H9 (cell line): ENCODE data around the gene MYO15A. TPM values are rescaled to one million over a fixed set of nuclear protein-coding genes. Genes with fewer than 3 reads are reported as not detected.

Source experiments
- DNase-seq: peaks from one replicate; pipeline ENCODE4 v3.0.0-alpha.2; 2017
- H2AFZ ChIP-seq: one replicate; pipeline ENCODE4 v1.6.1; 2013; ENCODE audit warnings: mild to moderate bottlenecking, low read length, control low read depth, moderate library complexity
- H2AK5ac ChIP-seq: 2 replicates; pipeline ENCODE4 v1.6.1; 2013; ENCODE audit warnings: low read length, control low read depth, mixed read lengths; ENCODE audit not compliant: insufficient read length
- H2BK120ac ChIP-seq: one replicate; pipeline ENCODE4 v1.6.1; 2013; ENCODE audit warnings: low read depth, mild to moderate bottlenecking, low read length, control low read depth, inconsistent platforms; ENCODE audit not compliant: poor library complexity, severe bottlenecking
- H2BK12ac ChIP-seq: 2 replicates; pipeline ENCODE4 v1.6.1; 2013; ENCODE audit warnings: low read length, control low read depth, mixed read lengths, low read depth; ENCODE audit not compliant: insufficient read length
- H2BK15ac ChIP-seq: 2 replicates; pipeline ENCODE4 v1.6.1; 2013; ENCODE audit warnings: low read depth, low read length, control low read depth
- H2BK20ac ChIP-seq: one replicate; pipeline ENCODE4 v1.6.1; 2013; ENCODE audit warnings: low read depth, mild to moderate bottlenecking, low read length, control low read depth, inconsistent platforms; ENCODE audit not compliant: poor library complexity, severe bottlenecking
- H2BK5ac ChIP-seq: 2 replicates; pipeline ENCODE4 v1.6.1; 2013; ENCODE audit warnings: low read length, control low read depth, mixed read lengths; ENCODE audit not compliant: insufficient read length
- H3K14ac ChIP-seq: 2 replicates; pipeline ENCODE4 v1.6.1; 2013; ENCODE audit warnings: low read length, control low read depth; ENCODE audit not compliant: insufficient read depth
- H3K18ac ChIP-seq: 2 replicates; pipeline ENCODE4 v1.6.1; 2013; ENCODE audit warnings: low read depth, mild to moderate bottlenecking, mixed read lengths, low read length, control low read depth; ENCODE audit not compliant: insufficient read length
- H3K23ac ChIP-seq: 2 replicates; pipeline ENCODE4 v1.6.1; 2013; ENCODE audit warnings: low read length, control low read depth, mixed read lengths, low read depth; ENCODE audit not compliant: insufficient read length
- H3K23me2 ChIP-seq: 2 replicates; pipeline ENCODE4 v1.6.1; 2013; ENCODE audit warnings: low read depth, mild to moderate bottlenecking, mixed read lengths, low read length, control low read depth; ENCODE audit not compliant: insufficient read length, poor library complexity, severe bottlenecking
- H3K27ac ChIP-seq: 2 replicates; pipeline ENCODE4 v1.5.1; 2013; ENCODE audit warnings: low read length, control low read depth, mixed read lengths, low read depth; ENCODE audit not compliant: insufficient read length
- H3K27me3 ChIP-seq: 2 replicates; pipeline ENCODE4 v1.6.1; 2013; ENCODE audit warnings: low read length, control low read depth, inconsistent platforms; ENCODE audit not compliant: insufficient read depth
- H3K4ac ChIP-seq: 2 replicates; pipeline ENCODE4 v1.6.1; 2013; ENCODE audit warnings: low read depth, mild to moderate bottlenecking, control low read depth, inconsistent platforms, low read length, moderate library complexity
- H3K4me1 ChIP-seq: 2 replicates; pipeline ENCODE4 v1.6.1; 2013; ENCODE audit warnings: low read length, control low read depth, inconsistent platforms; ENCODE audit not compliant: insufficient read depth
- H3K4me2 ChIP-seq: 2 replicates; pipeline ENCODE4 v1.6.1; 2013; ENCODE audit warnings: low read length, control low read depth, mixed read lengths; ENCODE audit not compliant: insufficient read length, insufficient read depth
- H3K56ac ChIP-seq: 2 replicates; pipeline ENCODE4 v1.6.1; 2013; ENCODE audit warnings: low read depth, mild to moderate bottlenecking, mixed read lengths, low read length, control low read depth; ENCODE audit not compliant: insufficient read length
- H3K79me1 ChIP-seq: 2 replicates; pipeline ENCODE4 v1.6.1; 2013; ENCODE audit warnings: low read depth, mild to moderate bottlenecking, moderate library complexity, low read length, control low read depth, inconsistent platforms; ENCODE audit not compliant: insufficient read depth, poor library complexity, severe bottlenecking
- H3K79me2 ChIP-seq: 2 replicates; pipeline ENCODE4 v1.6.1; 2013; ENCODE audit warnings: low read length, control low read depth, inconsistent platforms; ENCODE audit not compliant: insufficient read depth
- H3K9ac ChIP-seq: 2 replicates; pipeline ENCODE4 v1.6.1; 2013; ENCODE audit warnings: low read length, control low read depth, mixed read lengths; ENCODE audit not compliant: insufficient read length; ENCODE audit errors: extremely low read depth
- H3K9me3 ChIP-seq: one replicate; pipeline ENCODE4 v1.6.1; 2013; ENCODE audit warnings: low read depth, low read length, inconsistent platforms; ENCODE audit not compliant: control insufficient read depth
- H3T11ph ChIP-seq: one replicate; pipeline ENCODE4 v1.6.1; 2013; ENCODE audit warnings: mild to moderate bottlenecking, low read length, control low read depth, inconsistent platforms
- H4K20me1 ChIP-seq: one replicate; pipeline ENCODE4 v1.6.1; 2013; ENCODE audit not compliant: control insufficient read depth, insufficient read length, insufficient read depth
- H4K5ac ChIP-seq: 2 replicates; pipeline ENCODE4 v1.6.1; 2013; ENCODE audit warnings: low read depth, mild to moderate bottlenecking, mixed read lengths, low read length, control low read depth; ENCODE audit not compliant: insufficient read length
- H4K8ac ChIP-seq: replicated peaks from 2 replicates; pipeline ENCODE4 v1.6.1; 2013; ENCODE audit warnings: low read length, control low read depth, mixed read lengths, low read depth; ENCODE audit not compliant: insufficient read length
- H4K91ac ChIP-seq: 2 replicates; pipeline ENCODE4 v1.6.1; 2013; ENCODE audit warnings: low read depth, mild to moderate bottlenecking, moderate library complexity, mixed read lengths, low read length, control low read depth; ENCODE audit not compliant: insufficient read length
- H3K27ac Mint-ChIP-seq, 3 experiments: 2 replicates in 2 of 3; 3 replicates in 1 of 3; pipeline ENCODE4 v1.8.0; 2020 to 2021; ENCODE audit warnings: mixed read lengths in 3 of 3, mild to moderate bottlenecking in 1 of 3, moderate library complexity in 1 of 3
- H3K27me3 Mint-ChIP-seq: 2 replicates; pipeline ENCODE4 v1.8.0; 2021; ENCODE audit warnings: low read depth, mild to moderate bottlenecking, moderate library complexity, mixed read lengths
- H3K36me3 Mint-ChIP-seq, 3 experiments: 2 replicates in 2 of 3; 3 replicates in 1 of 3; pipeline ENCODE4 v1.8.0; 2020 to 2021; ENCODE audit warnings: low read depth in 3 of 3, mixed read lengths in 3 of 3; ENCODE audit not compliant: insufficient read depth in 1 of 3
- H3K4me1 Mint-ChIP-seq, 2 experiments: 2 replicates each; pipeline ENCODE4 v1.8.0; 2020; ENCODE audit warnings: mixed read lengths in 2 of 2
- H3K4me3 Mint-ChIP-seq, 2 experiments: 2 replicates in 1 of 2; 3 replicates in 1 of 2; pipeline ENCODE4 v1.8.0; 2020 to 2021; ENCODE audit warnings: mild to moderate bottlenecking in 2 of 2, mixed read lengths in 2 of 2, moderate library complexity in 1 of 2
- H3K9me3 Mint-ChIP-seq, 2 experiments: 2 replicates in 1 of 2; 3 replicates in 1 of 2; pipeline ENCODE4 v1.8.0; 2020; ENCODE audit warnings: mild to moderate bottlenecking in 2 of 2, mixed read lengths in 2 of 2, moderate library complexity in 1 of 2
- CTCF ChIP-seq: fragments of 200-600 bp; sonication (generic); conservative IDR thresholded peaks from 3 replicates; pipeline ENCODE4 v1.8.0; 2021; ENCODE audit warnings: antibody characterized with exemption, mild to moderate bottlenecking
- WGBS: extraction: QIAGEN DNeasy Blood & Tissue Kit; methylation state at CpG from one replicate; pipeline ENCODE4 v1.1.7; 2013; ENCODE audit warnings: missing lambda C conversion rate, low lambda C conversion rate, mixed read lengths; ENCODE audit not compliant: insufficient read length; ENCODE audit errors: extremely low coverage; 5-methylcytosine and 5-hydroxymethylcytosine counted together
- total RNA-seq: library from RNA; stranded (reverse); gene quantifications from 2 replicates; pipeline ENCODE4 v1.2.1, GENCODE V29; 2021

Gene MYO15A
- total RNA-seq, 1 experiment from 2014 or later = 2.5 TPM

DNA sequence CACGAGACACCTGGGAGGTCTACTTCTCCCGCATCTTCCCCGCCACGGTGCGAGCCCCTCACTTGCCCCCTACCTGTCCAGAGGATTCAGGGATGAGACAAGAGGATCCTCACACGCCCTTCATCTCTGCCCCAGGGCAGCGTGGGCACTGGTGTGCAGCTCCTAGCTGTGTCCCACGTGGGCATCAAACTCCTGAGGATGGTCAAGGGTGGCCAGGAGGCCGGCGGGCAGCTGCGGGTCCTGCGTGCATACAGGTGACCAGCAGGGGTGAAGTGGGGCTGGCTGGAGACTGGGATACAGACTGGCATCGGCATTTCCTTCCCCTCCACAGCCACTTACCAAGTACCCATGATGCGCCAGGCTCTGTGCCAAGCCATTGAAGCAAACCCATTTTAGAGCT is 46.6 kb downstream of the MYO15A start:
- Histone ChIP-seq H2BK15ac (no peak overlapping the region), H2BK5ac (no peak overlapping the region), H2BK12ac (no peak overlapping the region), H3K9me3 (no peaks in the 10 kb centered on the region), H3K79me1 (no peaks in the 10 kb centered on the region), H3K9ac (no peak overlapping the region), H3K79me2 (no peaks in the 10 kb centered on the region), H3K23ac (no peak overlapping the region), H3K14ac (no peak overlapping the region), H2AFZ (no peak overlapping the region), H2AK5ac (no peak overlapping the region), H3K4ac (no peak overlapping the region), H4K5ac (no peak overlapping the region), H3K27ac (no peak overlapping the region), H2BK120ac (no peak overlapping the region), H3K56ac (no peak overlapping the region), H3K27me3 (no peaks in the 10 kb centered on the region; the same call in 1 of the 2 replicates), H3K23me2 (no peaks in the 10 kb centered on the region), H3K4me1 (peaks cover 3% of the 10 kb centered on the region), H4K91ac (no peak overlapping the region), H3K4me2 (no peak overlapping the region), H3K18ac (no peak overlapping the region), H4K8ac (no peak overlapping the region), H3T11ph (no peak overlapping the region), H4K20me1 (no peaks in the 10 kb centered on the region), H2BK20ac (no peak overlapping the region)
- H3K27me3 Mint-ChIP-seq = no peaks in the 10 kb centered on the region; the same call in 1 of the 2 replicates
- DNase-seq = no peak
- H3K4me1 Mint-ChIP-seq = peaks cover 25 to 32% of the 10 kb centered on the region in 2 experiments
- no peak overlapping the region for H3K27ac Mint-ChIP-seq
- TF ChIP-seq CTCF = no peak
- WGBS = no CpG with 5 or more reads among the region's 14 CpGs
- H3K4me3 Mint-ChIP-seq = no peak overlapping the region
- H3K36me3 Mint-ChIP-seq = no peaks in the 10 kb centered on the region
- H3K9me3 Mint-ChIP-seq = no peaks in the 10 kb centered on the region
